Measurements from ENCODE around the gene CDK10. TPM values are rescaled to one million over a fixed set of nuclear protein-coding genes. Genes with fewer than 3 reads are reported as not detected.

The CDK10 gene
- total RNA-seq, 2 donors from 2014 or later: 47.5 to 105 TPM

DNA sequence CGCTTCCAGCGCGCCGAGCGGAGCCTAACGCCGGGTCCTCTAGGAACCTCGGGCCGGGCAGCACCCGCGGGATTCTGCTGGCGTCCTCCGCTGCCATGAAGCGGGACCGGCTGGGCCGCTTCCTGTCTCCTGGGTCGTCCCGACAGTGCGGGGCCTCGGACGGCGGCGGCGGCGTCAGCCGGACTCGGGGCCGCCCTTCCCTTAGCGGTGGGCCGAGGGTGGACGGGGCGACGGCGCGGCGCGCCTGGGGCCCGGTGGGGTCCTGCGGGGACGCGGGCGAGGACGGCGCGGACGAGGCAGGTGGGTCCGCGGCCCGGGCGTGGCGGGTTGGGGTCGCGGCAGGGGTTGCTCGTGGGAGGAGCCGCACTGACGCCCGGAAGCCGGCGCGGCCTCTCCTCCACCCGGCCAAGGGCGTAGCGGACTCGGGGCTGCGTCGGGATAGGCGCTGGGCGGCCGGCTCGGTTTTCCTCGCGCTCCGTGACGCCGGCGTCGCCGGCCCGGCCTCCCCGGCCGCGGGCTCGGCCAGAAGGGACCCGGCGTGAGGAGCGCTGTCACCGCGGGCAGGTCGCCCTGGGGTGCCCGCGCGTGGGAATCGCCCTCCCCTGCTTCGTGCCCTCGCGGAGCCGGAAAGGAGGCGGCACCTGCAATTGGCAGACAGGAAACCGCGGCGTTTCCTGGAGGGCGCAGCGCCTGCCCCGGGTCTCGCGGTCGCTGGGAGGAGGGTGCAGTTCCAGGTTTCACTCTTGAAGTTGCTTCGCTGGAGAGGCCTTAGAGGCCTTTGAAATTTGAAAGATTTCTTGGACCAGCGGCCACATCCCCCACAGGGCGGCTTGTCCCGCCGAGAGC, 35.3 kb downstream of the CDK10 start:
- peaks cover 30% of the 10 kb centered on the region for H3K4me1 ChIP-seq
- intact Hi-C loops (cut with DNase I): no loop called here

DNA sequence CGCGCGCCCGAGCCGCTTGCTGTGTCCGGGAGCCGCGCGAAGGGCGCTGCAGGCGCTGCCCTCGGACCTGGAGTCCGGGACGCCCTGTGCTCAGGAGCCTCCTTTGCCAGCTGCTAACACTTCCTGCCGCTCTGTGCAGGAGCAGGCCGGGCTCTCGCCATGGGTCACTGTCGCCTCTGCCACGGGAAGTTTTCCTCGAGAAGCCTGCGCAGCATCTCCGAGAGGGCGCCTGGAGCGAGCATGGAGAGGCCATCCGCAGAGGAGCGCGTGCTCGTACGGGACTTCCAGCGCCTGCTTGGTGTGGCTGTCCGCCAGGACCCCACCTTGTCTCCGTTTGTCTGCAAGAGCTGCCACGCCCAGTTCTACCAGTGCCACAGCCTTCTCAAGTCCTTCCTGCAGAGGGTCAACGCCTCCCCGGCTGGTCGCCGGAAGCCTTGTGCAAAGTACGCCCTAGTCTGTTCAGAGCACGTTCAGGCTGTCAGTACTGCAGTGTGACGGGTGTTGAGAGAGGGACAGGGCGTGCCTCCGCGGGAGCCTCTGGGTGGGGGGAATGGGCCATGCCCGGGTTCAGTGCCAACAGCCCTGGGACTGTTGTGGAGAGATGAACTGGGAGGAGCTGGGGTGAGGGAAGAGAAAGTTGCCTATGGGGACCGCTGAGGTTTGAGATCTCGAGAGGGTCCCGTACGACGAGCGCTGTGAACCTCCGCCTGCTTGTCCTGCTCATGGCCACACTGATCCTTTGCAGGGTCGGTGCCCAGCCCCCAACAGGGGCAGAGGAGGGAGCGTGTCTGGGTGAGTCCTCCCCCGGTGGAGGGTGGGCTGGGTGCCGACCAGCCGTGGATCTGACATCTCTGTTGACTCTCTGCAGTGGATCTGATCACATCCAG, 36.1 kb downstream of the CDK10 start:
- DNase-seq: peak in 3 of 4 donors; percentile 42 to 65 (median 57)
- H3K4me1 ChIP-seq: peaks cover 30% of the 10 kb centered on the region
- no peaks in the 10 kb centered on the region for H3K27me3 ChIP-seq
- WGBS, 2 donors: 31 to 43% methylated on average over 13 to 56 of the region's 56 CpGs
- peak overlapping the region; percentile 83 to 98 (median 88) for H3K27ac ChIP-seq
- H3K36me3 ChIP-seq (replicated peaks in 1 of 2; ENCODE audit: insufficient read depth in 1 of 2, low read depth in 2 of 2): peaks cover 0 to 5% of the 10 kb centered on the region in 2 donors
- ATAC-seq: no peak
- peak in 1 of 3 donors; percentile 6 for TF ChIP-seq POLR2A (IDR thresholded peaks at IDR 0.05)
- TF ChIP-seq, protein P1, sequence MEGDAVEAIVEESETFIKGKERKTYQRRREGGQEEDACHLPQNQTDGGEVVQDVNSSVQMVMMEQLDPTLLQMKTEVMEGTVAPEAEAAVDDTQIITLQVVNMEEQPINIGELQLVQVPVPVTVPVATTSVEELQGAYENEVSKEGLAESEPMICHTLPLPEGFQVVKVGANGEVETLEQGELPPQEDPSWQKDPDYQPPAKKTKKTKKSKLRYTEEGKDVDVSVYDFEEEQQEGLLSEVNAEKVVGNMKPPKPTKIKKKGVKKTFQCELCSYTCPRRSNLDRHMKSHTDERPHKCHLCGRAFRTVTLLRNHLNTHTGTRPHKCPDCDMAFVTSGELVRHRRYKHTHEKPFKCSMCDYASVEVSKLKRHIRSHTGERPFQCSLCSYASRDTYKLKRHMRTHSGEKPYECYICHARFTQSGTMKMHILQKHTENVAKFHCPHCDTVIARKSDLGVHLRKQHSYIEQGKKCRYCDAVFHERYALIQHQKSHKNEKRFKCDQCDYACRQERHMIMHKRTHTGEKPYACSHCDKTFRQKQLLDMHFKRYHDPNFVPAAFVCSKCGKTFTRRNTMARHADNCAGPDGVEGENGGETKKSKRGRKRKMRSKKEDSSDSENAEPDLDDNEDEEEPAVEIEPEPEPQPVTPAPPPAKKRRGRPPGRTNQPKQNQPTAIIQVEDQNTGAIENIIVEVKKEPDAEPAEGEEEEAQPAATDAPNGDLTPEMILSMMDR (IDR thresholded peaks at IDR 0.05): no peak
- no peaks in the 10 kb centered on the region for H3K9me3 ChIP-seq
- intact Hi-C loops (cut with DNase I): no loop called here
- H3K4me3 ChIP-seq: peak overlapping the region; percentile 52 to 90

More for the DNA sequence above, 35.3 kb downstream of the CDK10 start:
- 0% methylated on average over 93 of the region's 112 CpGs; no CpG with 5 or more reads in 1 of the 2 donors for WGBS, 2 donors
- Histone ChIP-seq H3K4me3 (peak overlapping the region; percentile 52 to 90), H3K27me3 (no peaks in the 10 kb centered on the region), H3K9me3 (no peaks in the 10 kb centered on the region), H3K27ac (peak overlapping the region; percentile 83 to 98 (median 88)), H3K36me3 (replicated peaks in 1 of 2; ENCODE audit: insufficient read depth in 1 of 2, low read depth in 2 of 2) (peaks cover 0 to 5% of the 10 kb centered on the region in 2 donors)
- TF ChIP-seq POLR2A (IDR thresholded peaks at IDR 0.05): peak in 1 of 3 donors; percentile 30
- TF ChIP-seq, protein P1 (IDR thresholded peaks at IDR 0.05): no peak
- peak; percentile 34 for ATAC-seq
- DNase-seq: peak in 3 of 4 donors; percentile 58 to 73 (median 72)

DNA sequence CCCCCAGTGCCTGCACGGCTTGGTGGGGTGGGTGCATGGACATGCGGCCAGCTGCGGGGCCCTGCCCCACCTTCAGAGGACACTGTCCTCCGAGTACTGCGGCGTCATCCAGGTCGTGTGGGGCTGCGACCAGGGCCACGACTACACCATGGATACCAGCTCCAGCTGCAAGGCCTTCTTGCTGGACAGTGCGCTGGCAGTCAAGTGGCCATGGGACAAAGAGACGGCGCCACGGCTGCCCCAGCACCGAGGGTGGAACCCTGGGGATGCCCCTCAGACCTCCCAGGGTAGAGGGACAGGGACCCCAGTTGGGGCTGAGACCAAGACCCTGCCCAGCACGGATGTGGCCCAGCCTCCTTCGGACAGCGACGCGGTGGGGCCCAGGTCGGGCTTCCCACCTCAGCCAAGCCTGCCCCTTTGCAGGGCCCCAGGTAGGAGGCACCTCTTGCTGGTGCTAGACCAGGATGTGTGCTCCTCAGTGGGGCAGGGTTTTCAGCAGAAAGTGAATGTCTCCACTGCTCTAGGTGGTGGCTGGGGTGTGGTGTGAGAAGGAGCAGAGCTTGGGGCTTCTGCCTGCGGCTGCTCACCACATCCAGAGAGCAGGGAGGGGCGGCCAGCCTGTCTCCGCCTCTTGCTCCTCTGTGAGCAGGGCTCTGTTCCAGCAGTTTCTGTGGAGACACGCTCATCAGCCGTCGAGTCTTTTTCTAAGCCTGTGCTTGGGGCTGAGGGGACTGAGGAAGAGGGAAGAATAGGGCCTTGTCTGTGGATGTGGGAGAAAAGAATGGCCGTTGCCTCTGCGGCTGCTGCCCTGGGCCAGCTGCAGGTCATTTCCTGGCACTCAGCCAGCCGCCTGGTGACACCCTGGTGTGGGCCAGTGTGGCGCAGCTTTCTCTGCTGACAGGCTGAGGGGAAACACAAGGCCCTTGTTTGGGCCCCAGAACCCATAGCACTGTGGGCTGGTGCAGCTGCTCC, 37.1 kb downstream of the CDK10 start:
- Histone ChIP-seq H3K4me3 (no peak overlapping the region), H3K4me1 (peaks cover 30% of the 10 kb centered on the region), H3K36me3 (replicated peaks in 1 of 2; ENCODE audit: insufficient read depth in 1 of 2, low read depth in 2 of 2) (peaks cover 0 to 5% of the 10 kb centered on the region in 2 donors), H3K27me3 (no peaks in the 10 kb centered on the region), H3K27ac (peak overlapping the region in 2 of 4 donors; percentile 93 to 98), H3K9me3 (no peaks in the 10 kb centered on the region)
- DNase-seq: peak in 3 of 4 donors; percentile 34 to 42 (median 36)
- ATAC-seq: no peak
- intact Hi-C loops (cut with DNase I): no loop called here
- 83% methylated on average over 10 to 27 of the region's 30 CpGs for whole genome bisulfite sequencing, 2 donors
- no peak for TF ChIP-seq POLR2A (IDR thresholded peaks at IDR 0.05)
- TF ChIP-seq, protein P1 (IDR thresholded peaks at IDR 0.05): no peak

DNA sequence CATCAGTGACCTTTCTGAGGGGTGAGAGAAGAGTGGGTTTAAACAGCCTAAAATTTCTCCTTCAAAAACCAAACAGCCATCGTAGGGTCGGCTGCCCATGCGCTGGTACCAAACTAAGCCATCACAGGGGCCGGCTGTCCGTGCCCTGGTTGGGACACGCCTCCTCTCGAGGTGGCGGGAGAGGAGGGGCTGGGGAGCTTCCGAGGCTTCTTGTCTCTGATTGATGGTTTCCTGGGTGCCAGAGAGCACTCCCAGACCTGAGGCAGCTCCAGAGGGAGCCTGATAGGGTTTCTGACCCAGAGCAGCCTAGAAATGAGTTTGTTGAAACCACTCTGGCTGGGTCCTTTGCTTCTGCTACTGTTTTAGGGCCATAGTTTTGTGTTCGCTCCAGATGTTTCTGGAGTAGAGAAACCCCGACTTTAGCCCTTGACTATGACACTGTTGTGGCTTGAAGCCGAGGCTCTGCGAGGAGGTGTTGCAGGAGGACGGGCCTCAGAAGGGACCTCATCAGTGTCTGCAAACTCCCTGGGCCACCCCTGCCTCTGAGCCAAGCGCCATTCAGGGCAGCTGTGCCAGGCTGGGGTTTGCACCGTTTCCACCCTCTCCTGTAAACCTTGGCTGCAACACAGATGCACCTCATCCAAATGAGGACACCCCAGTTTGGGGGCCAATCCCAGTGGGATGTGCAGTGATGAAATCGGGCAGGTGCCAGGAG, 41.1 kb downstream of the CDK10 start:
- WGBS, 2 donors: 89 to 93% methylated on average over 3 to 17 of the region's 17 CpGs
- ATAC-seq: no peak
- DNase-seq: no peak
- TF ChIP-seq, protein P1 (IDR thresholded peaks at IDR 0.05): no peak
- no peak for TF ChIP-seq POLR2A (IDR thresholded peaks at IDR 0.05)
- peaks cover 11 to 17% of the 10 kb centered on the region in 2 donors for H3K36me3 ChIP-seq (replicated peaks in 1 of 2; ENCODE audit: insufficient read depth in 1 of 2, low read depth in 2 of 2)
- no peaks in the 10 kb centered on the region for H3K27me3 ChIP-seq
- H3K27ac ChIP-seq: no peak overlapping the region
- intact Hi-C loops (cut with DNase I): no loop called here
- no peaks in the 10 kb centered on the region for H3K9me3 ChIP-seq
- H3K4me3 ChIP-seq: no peak overlapping the region
- H3K4me1 ChIP-seq: peaks cover 16% of the 10 kb centered on the region
